IMR-90 (cell line): Measurements from ENCODE around the gene TLCD4.

Experiments used
- CEBPB ChIP-seq: IDR thresholded peaks from 2 replicates; pipeline ENCODE4 v1.6.1; 2012; ENCODE audit warnings: low read depth, low read length, improper control_type of control experiment
- CTCF ChIP-seq: conservative IDR thresholded peaks from 2 replicates; pipeline ENCODE4 v1.5.1; 2012; ENCODE audit warnings: mild to moderate bottlenecking, low read depth, low read length, improper control_type of control experiment
- ELK1 ChIP-seq: fragments of 150-350 bp; IDR thresholded peaks from 2 replicates; pipeline ENCODE4 v1.6.1; 2016; ENCODE audit warnings: low read depth, mild to moderate bottlenecking, low read length, moderate library complexity, borderline replicate concordance
- MXI1 ChIP-seq: IDR thresholded peaks from 2 replicates; pipeline ENCODE4 v1.6.1; 2012; ENCODE audit warnings: low read depth, mild to moderate bottlenecking, low read length, moderate library complexity, borderline replicate concordance
- NFE2L2 ChIP-seq: fragments of 150-350 bp; IDR thresholded peaks from 2 replicates; pipeline ENCODE4 v1.6.1; 2016; ENCODE audit warnings: low read depth, mild to moderate bottlenecking, low read length
- POLR2A ChIP-seq: IDR thresholded peaks from 2 replicates; pipeline ENCODE4 v1.6.1; 2012; ENCODE audit warnings: mild to moderate bottlenecking, low read depth, low read length
- RAD21 ChIP-seq: IDR thresholded peaks from 2 replicates; pipeline ENCODE4 v1.6.1; 2012; ENCODE audit warnings: low read length, improper control_type of control experiment
- RCOR1 ChIP-seq: IDR thresholded peaks from 2 replicates; pipeline ENCODE4 v1.6.1; 2012; ENCODE audit warnings: mild to moderate bottlenecking, low read length, improper control_type of control experiment; ENCODE audit not compliant: insufficient replicate concordance
- RFX5 ChIP-seq: IDR thresholded peaks from 2 replicates; pipeline ENCODE4 v1.8.0; 2012; ENCODE audit warnings: low read depth, mild to moderate bottlenecking, low read length, moderate library complexity
- SMC3 ChIP-seq: fragments of 150-350 bp; IDR thresholded peaks from 2 replicates; pipeline ENCODE4 v1.6.1; 2016; ENCODE audit warnings: low read depth, mild to moderate bottlenecking, antibody characterized with exemption, low read length, moderate library complexity

GRCh38 chr1:95071539-95071938, 45.6 kb upstream of the TLCD4 start:
- no peak for TF ChIP-seq RFX5
- no peak for TF ChIP-seq NFE2L2
- no peak for TF ChIP-seq CTCF
- TF ChIP-seq RCOR1: no peak
- TF ChIP-seq MXI1: no peak
- no peak for TF ChIP-seq POLR2A
- no peak for TF ChIP-seq CEBPB
- no peak for TF ChIP-seq ELK1
- no peak for TF ChIP-seq SMC3
- no peak for TF ChIP-seq RAD21
